T follicular helper cell (primary cell): ENCODE results near the gene SLC35G6.
A peak's percentile ranks its signal among the peaks of the same experiment; 100 is the strongest.
"Not testable (repeated sequence)": the region's sequence is repeated elsewhere in the genome, so short reads cannot be mapped to it uniquely, and the experiment has no call there.

Source experiments
- DNase-seq: peaks from one replicate; pipeline ENCODE4 v3.0.0-alpha.2; 2020; ENCODE audit warnings: low read depth

Gene SLC35G6

GRCh38 chr17:7478276-7479212 lies 2.7 kb upstream of the SLC35G6 start:
- DNase-seq: peak; percentile 69

GRCh38 chr17:7479213-7480088 lies 1.8 kb upstream of the SLC35G6 start, which contains the start of gene ZBTB4:
Gene ZBTB4 (minus strand): TSS chr17:7479631. CDS start chr17:7466801, 12,830 bp downstream.
- DNase-seq: peak; percentile 64

- DNase-seq: no peak
Observed at GRCh38 chr17:7480089-7480384, 1.2 kb upstream of the SLC35G6 start.

GRCh38 chr17:7481842-7482741 lies 846 bp downstream of the SLC35G6 start:
- not testable (repeated sequence) for DNase-seq

- not testable (repeated sequence) for DNase-seq
Observed at GRCh38 chr17:7482742-7483088, 1.5 kb downstream of the SLC35G6 start.

- peak; percentile 94 for DNase-seq
Observed at GRCh38 chr17:7483255-7484066, 2.2 kb downstream of the SLC35G6 start.

GRCh38 chr17:7484067-7484918 lies 3.0 kb downstream of the SLC35G6 start, which contains the start of gene POLR2A:
Gene POLR2A (plus strand): TSS chr17:7484366.
- peak; percentile 97 for DNase-seq

- no peak for DNase-seq
Observed at GRCh38 chr17:7484919-7485377, 3.7 kb downstream of the SLC35G6 start.

GRCh38 chr17:7486181-7486580 lies 4.9 kb downstream of the SLC35G6 start:
- no peak for DNase-seq

- no peak for DNase-seq
Observed at GRCh38 chr17:7490144-7490543, 8.9 kb downstream of the SLC35G6 start.

GRCh38 chr17:7491583-7491982 lies 10.3 kb downstream of the SLC35G6 start:
- DNase-seq: no peak

- no peak for DNase-seq
Observed at GRCh38 chr17:7493941-7494340, 12.7 kb downstream of the SLC35G6 start.

- no peak for DNase-seq
Observed at GRCh38 chr17:7495906-7496434, 14.7 kb downstream of the SLC35G6 start.

GRCh38 chr17:7496470-7497183 lies 15.4 kb downstream of the SLC35G6 start:
- no peak for DNase-seq

- DNase-seq: no peak
Observed at GRCh38 chr17:7497228-7497627, 16.0 kb downstream of the SLC35G6 start.

GRCh38 chr17:7497636-7498035 lies 16.4 kb downstream of the SLC35G6 start:
- DNase-seq: no peak

- no peak for DNase-seq
Observed at GRCh38 chr17:7499161-7499560, 17.9 kb downstream of the SLC35G6 start.

GRCh38 chr17:7501729-7502128 lies 20.5 kb downstream of the SLC35G6 start:
- DNase-seq: no peak
